Suppressor macrophage (primary cell): ENCODE measurements around the gene TMEM52.
A peak's percentile ranks its signal among the peaks of the same experiment; 100 is the strongest.

Experiments used
- DNase-seq, 4 experiments: peaks; one replicate each; pipeline ENCODE4 v3.0.0-alpha.2; 2020 to 2022
- total RNA-seq, 17 experiments: gene quantifications; one replicate each; lab custom pipeline; 2026; ENCODE audit warnings: mixed read lengths in 6 of 17, inconsistent platforms in 3 of 17; lab: John Stamatoyannopoulos, UW

The TMEM52 gene
- total RNA-seq = 0 to 1.2 (median 0.22) reads per million in 17 experiments

DNA sequence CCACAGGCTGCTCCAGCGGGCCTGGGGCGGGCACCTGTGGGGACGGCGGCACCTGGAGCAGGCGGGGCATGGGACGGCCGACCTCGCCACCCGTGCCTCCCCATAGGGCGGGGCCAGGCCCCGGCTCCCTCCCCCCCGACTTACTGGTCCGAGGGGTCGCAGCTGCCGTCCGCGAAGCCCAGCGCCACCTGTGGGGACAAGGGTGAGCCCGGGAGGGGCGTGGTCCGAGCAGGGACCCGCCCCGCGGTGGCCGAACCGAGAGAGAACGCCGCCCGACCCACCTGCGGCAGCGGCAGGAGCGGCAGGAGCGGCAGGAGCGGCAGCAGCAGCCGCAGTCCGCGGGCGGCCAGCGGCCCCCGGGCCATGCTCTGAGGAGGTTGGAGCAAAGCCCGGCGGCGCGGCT lies at the start of gene TMEM52:
TMEM52 (minus strand) TSS at position 379 of the 403 bp plus-strand sequence; CDS start at position 365, 14 bp downstream.
- DNase-seq = no peak

DNA sequence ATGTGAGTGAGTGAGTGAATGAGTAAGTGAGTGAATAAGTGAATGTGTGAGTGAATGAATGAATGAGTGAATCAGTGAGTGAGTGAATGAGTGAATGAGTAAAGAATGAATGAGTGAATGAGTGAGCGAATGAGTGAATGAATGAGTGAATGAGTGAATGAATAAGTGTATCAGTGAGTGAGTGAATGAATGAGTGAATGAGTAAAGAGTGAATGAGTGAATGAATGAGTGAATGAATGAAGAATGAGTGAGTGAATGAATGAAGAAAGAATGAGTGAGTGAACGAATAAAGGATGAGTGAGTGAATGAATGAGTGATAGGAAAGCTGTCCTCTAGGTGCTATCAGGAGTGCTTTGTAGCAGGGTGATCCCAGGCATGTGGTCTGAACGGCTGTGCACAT lies 48.8 kb upstream of the TMEM52 start:
- DNase-seq = no peak

- peak in 2 of 4 experiments; percentile 7 to 8 for DNase-seq
Observed at GRCh38 chr1:1967151-1967550, 48.1 kb upstream of the TMEM52 start.

- peak in 3 of 4 experiments; percentile 16 to 47 (median 47) for DNase-seq
Observed at GRCh38 chr1:1966071-1966740, 47.1 kb upstream of the TMEM52 start.

- DNase-seq = no peak
Observed at GRCh38 chr1:1965546-1965945, 46.5 kb upstream of the TMEM52 start.

GRCh38 chr1:1964811-1965210 lies 45.7 kb upstream of the TMEM52 start:
- no peak for DNase-seq

- no peak for DNase-seq
Observed at GRCh38 chr1:1963570-1963969, 44.5 kb upstream of the TMEM52 start.

GRCh38 chr1:1962752-1963151 lies 43.7 kb upstream of the TMEM52 start:
- no peak for DNase-seq

GRCh38 chr1:1960480-1961196 lies 41.6 kb upstream of the TMEM52 start:
- no peak for DNase-seq

DNA sequence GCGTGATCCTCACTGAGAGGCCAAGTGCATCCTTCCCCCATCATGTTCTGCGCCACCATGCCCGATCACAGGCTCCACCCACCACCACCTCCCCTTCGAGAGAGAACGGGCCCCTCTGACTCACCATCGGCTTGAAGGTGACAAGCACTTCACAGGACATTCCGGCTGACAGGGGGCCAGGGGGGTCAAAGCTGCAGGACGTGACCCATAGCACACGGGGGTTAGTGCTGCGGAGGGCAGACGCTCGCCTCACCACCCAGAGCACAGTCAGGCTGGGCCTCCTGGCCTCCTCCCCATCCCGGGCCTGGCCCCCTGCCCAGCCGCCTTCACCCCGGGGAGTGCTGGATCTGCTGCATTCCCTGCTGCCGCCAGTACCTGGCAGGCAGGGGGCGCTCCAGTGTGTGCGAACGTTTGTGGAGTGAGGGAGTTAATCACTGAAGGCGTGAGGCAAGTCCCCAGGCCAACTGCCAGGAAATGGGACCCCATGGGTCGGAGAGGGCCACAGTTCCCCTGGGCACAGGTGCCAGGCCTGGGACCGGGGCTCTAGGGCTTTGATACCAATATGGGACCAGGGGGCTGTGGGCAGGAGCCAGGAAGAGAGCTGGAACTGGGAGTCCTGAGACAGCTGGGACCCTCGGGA lies 40.9 kb upstream of the TMEM52 start:
- DNase-seq = peak; percentile 69 to 89 (median 79)

DNA sequence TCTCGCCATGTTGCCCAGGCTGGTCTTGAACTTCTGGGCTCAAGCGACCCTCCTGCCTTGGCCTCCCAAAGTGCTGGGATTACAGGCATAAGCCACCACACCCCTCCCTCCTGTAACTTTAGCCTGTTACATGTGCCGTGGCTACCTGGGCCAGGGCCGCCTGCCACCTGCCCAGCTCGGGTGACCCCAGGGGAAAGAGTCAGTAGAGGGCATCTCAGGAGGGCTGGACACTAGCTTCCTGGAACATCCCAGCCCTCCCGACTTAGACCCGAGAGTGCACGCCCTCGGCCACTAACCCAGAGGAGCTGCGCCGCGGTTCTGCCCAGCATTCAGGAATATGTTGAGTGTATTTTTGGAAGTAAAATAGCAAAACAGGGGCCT lies 40.4 kb upstream of the TMEM52 start:
- DNase-seq = no peak

DNA sequence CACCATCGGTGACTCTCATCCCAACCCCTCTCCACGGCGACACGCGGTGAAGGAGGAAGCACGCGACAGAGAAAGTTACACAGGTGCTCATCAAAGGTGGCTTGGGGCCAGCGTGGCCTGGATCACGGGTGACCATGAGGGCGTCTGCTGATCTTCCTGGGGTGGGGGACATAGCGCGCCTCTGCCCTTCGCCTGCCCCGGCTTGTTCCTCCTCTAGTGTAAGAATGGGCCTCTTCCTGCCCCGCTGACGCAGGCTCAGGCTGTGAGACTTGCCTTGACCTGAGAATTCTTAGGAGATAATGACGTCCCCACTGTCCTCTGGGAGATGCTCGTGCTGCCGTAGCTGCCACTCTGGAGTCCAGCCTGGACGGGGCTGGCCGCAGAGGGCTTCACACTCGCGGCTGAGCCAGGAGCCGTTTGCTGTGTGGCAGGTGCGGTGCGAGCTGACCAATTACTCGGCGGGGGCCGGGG lies 39.0 kb upstream of the TMEM52 start:
- no peak for DNase-seq

DNA sequence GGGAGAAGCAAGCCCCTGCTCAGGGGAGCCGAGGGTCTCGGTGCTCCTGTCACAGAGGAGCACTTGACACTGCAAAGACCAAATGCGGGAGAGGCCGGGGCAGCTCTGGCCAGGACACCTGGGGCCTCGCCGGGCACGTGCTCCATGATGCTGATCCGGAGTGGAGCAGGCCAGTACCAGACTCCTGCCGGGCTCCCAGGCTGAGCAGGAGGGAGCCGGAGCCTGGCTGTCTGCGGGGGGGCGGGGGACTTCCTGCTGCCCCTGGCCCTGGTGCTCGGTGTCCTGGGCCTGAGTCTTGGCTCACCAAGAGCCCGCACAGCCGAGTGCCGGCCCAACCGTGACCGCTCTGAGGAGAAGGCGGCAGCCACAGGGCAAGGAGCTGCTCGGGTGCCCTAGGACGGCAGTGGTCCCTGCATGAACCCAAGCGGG lies 38.5 kb upstream of the TMEM52 start:
- DNase-seq = no peak

DNA sequence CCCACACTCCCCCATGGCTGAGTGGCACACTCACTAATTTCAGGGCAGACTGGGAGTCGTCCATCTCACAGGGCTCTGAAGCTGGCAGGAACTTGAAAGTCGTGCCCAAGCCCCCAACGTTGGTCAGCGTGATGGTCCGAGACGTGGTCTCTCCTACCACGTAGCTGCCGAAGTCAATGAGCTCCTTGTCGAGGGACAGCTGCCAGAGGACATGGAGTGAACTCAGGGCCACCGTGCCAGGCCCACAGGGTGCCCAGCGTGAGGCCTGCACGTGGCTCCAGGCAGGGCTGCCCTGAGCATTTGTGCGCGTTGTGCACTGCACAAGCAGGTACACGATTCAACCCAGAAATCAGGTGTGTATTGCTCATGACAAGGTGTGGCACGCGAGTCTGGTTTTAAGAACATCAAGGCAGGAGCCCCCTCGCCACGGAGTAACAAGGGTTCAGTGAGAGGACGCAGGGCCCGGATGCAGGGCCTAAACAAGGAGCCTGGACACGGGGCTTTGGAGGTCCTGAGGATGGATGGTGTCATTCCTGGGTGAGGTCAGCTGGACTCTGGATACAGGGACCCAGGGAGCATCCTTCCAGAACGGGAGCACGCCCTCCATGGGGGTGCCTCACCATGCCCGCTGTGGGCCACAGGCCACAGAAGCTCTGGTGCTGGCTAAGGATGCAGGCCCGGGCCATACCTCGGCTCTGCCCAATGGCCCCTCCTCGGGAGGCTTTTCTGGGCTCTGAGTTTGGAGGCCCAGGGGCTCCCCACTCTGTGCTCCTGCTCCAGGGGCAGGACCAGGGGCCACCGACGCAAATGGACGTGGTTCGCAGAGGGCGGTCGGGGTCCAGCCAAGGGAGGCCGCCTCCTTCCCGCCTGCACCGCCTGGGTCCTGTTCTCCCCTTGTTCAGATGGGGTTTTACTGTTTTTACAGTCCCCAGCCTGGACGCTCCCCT lies 37.8 kb upstream of the TMEM52 start:
- no peak for DNase-seq

GRCh38 chr1:1956101-1956500 lies 37.0 kb upstream of the TMEM52 start:
- DNase-seq = no peak

DNA sequence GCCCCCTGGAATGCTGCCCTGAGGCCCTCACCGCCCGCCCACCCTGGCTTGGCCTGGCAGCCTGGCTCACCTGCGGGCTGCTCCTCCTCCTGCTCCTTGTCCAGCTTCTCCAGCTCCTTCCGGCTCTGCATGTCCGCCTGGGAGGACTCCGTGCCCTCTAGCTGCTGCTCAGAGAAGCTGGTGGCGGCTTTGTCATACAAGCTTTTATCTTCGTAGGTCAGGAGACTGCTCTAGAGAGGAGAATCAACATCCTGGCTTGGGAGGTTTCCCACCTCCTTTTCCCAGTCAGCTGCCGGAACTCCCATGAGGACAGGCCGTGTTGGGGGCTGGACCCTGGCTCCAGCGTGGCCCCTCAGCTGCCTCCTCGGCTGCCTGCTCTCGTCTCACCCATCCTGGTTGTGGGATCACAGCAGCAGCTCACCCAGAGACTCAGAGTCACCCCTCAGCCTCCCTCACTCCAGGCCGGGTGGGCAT lies 36.6 kb upstream of the TMEM52 start:
- no peak for DNase-seq

DNA sequence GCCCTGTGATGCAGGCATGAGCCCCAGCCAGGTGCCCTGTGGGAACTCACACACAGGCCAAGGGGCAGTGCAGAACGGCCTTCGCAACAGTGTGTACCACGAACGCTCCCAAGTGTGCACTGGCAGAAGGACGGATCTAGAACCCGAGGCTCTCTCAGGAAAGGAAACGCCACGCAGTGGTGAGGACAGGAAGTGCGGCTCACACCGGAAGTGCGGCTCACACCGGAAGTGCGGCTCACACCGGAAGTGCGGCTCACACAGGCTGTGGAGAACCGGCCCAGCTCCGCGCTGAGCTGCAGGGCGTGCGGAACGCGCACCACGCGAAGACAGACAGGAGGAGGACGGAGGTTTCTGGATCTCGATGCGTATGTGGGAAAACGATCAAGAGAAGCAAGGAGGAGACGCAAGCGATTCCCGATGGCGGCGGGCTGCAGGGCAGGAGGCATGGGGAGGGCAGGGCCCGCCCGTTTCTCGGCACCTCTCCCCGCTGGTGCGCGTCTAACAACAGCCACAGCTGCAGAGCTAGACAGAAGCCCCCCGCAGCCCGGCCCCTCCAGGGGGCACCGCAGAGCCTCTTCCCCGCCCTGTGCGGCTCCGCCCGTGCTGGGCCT lies 35.9 kb upstream of the TMEM52 start:
- no peak for DNase-seq

DNA sequence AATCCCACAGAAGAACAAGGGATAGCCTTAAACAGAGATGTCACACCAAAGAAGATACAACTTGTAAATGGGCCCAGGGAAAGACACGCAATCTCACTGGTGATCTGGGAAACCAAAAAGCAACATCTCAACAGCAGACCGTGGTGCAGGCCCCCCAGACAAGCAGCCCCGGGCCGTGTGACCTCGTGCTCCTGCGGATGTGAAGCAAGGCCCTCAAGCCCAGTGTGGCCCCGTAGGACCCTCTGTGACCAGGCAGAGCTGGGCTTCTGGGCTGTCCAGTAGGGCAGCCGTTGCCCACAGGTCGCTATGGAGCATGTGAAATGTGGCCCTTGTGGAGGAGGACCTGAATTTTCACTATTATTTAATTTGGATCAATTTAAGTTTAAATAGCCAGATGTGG lies 34.9 kb upstream of the TMEM52 start:
- no peak for DNase-seq

- DNase-seq = no peak
Observed at GRCh38 chr1:1950940-1951339, 31.9 kb upstream of the TMEM52 start.

- DNase-seq = no peak
Observed at GRCh38 chr1:1948783-1949182, 29.7 kb upstream of the TMEM52 start.

- DNase-seq = no peak
Observed at GRCh38 chr1:1947493-1947892, 28.4 kb upstream of the TMEM52 start.

GRCh38 chr1:1946540-1946939 lies 27.5 kb upstream of the TMEM52 start:
- no peak for DNase-seq
